GM21717 (cell line): ENCODE data around the gene SMIM43.
A peak's percentile ranks its signal among the peaks of the same experiment; 100 is the strongest.
"Not testable (repeated sequence)": the region's sequence is repeated elsewhere in the genome, so short reads cannot be mapped to it uniquely, and the experiment has no call there.

Experiments used
- ATAC-seq: cut with Tn5 transposase; IDR thresholded peaks from one replicate; pipeline ENCODE4 v1.9.1; 2021; ENCODE audit warnings: mild to moderate bottlenecking, moderate library complexity; ENCODE audit not compliant: unreplicated experiment

Gene SMIM43

GRCh38 chr4:121784401-121784800 is 19.4 kb upstream of the SMIM43 start:
- no peak for ATAC-seq

- ATAC-seq, result no peak
Observed at GRCh38 chr4:121783210-121783609, 18.2 kb upstream of the SMIM43 start.

DNA sequence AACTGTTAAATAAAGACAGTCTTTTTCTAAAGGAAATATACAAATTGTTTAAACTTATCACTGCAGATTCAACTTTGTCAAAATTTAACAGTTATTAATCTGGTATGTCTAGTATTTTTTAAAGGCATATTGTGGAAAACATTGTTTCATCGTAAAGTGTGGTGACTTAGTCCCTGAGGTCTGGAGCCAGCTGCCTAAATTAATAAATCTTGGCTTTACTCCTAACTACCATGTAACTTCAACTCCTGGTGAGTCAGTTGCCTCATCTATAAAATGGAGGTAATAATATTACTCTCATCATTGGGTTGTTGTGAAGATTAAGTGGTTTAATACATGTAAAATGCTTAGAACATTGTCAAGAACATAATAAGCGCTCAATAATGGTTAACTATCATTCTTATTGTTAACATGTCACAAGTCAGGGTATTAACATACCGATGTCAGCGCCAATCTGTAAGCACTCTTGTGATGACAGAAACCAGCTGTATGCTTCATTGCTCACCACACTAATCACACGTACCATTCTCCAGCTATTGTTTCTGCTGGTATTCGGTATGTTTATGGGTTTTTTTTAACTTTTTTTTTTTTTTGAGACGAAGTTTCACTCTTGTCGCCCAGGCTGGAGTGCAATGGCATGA is 14.1 kb upstream of the SMIM43 start:
- no peak for ATAC-seq

DNA sequence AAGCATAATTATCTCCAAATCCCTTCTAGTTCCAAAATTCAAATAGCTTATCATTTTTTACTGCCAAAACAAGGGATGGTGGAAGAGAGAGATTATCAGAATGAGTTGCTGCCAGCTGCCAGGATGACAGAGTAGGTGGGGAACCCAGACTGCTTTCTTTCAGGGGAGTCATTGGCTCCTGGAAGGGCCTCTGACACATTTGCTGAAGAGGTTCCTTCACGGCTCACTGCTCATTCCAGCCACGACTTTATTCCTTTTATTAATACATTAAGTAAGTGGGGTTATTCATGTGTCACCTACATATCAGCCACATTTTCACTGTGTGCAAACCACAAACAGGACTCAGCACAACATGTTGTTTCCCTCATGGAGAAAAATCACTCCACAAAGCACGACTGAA is 12.7 kb upstream of the SMIM43 start:
- peak; percentile 75 for ATAC-seq

DNA sequence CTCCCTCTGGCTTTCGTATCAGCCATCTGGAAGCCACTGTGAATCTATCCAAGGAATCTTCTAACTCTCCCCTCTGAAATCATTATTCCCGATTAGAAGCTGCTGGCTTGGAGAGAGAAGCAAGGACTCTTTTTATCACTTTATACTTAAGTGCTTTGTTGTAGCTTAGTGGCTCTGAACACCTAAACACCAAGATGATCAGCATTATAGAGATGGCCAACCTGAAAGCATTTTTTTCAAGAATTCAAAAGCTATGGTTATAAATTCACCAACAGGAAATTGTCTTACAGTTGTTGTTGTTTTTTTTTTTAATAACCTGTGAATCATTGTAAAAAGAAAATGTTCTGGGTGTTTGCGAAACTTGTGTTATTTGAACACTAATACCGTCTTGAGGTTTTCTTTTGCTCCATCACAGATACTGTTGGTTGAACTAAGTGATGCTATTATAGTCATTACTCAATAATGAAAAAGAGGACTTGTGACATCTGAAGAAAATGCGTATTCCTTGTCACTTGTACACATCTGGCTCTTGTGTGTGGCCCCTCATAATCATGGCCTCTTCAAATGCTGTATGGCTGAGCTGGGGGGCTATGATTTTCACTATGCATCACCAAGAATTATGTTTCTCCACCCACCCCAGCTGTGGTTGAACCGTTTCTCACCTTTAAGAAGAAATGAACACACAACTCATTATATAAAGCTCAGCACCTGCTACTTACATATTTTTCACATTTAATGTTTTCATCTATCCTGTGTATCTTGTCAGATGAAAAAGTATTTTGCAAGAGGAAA is 11.8 kb upstream of the SMIM43 start:
- ATAC-seq, result no peak

DNA sequence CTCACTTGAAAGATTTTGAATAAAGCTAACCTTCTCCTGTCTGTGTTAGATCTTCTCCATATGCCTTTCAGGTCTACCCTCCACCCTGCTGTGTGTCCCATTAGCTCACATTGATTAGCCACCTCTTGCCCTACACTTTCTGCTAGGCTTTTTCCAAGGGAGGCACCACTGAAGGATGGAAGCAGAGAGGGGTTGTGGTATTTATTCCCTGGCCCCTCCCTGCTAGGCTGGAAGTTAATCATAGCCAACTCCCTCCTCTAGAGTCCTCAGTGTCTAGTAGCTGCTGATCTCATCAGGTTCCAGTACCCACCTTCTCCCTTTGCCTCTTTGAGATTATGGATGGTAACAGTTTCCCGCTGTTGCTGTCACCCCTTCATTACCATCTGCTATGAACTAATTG is 8.9 kb upstream of the SMIM43 start:
- no peak for ATAC-seq

GRCh38 chr4:121771869-121772268 is 6.9 kb upstream of the SMIM43 start:
- ATAC-seq, result no peak

- ATAC-seq, result no peak
Observed at GRCh38 chr4:121769341-121769740, 4.4 kb upstream of the SMIM43 start.

- ATAC-seq, result no peak
Observed at GRCh38 chr4:121767166-121767565, 2.2 kb upstream of the SMIM43 start.

GRCh38 chr4:121765971-121766538 is 1.1 kb upstream of the SMIM43 start:
- ATAC-seq, result no peak

DNA sequence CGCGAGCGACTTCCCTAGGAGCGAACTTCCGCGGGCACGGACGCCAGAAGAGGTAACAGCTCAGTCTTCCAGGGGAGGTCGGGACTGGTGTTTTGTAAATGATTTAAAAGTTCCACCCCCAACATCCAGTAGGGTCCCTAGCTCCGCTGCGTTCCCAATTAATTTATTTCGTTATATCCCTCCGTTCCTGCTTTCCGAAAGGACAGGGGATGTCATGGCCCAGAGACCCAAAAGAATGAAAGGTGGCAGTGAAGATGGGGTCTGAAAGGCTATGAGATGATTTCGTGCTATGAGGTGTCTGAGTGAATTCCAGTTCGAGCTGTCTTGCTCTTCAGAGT is 373 bp upstream of the SMIM43 start:
- ATAC-seq, result no peak

- ATAC-seq, result no peak
Observed at GRCh38 chr4:121764303-121764701, 662 bp downstream of the SMIM43 start.

- ATAC-seq, result no peak
Observed at GRCh38 chr4:121760205-121760604, 4.8 kb downstream of the SMIM43 start.

DNA sequence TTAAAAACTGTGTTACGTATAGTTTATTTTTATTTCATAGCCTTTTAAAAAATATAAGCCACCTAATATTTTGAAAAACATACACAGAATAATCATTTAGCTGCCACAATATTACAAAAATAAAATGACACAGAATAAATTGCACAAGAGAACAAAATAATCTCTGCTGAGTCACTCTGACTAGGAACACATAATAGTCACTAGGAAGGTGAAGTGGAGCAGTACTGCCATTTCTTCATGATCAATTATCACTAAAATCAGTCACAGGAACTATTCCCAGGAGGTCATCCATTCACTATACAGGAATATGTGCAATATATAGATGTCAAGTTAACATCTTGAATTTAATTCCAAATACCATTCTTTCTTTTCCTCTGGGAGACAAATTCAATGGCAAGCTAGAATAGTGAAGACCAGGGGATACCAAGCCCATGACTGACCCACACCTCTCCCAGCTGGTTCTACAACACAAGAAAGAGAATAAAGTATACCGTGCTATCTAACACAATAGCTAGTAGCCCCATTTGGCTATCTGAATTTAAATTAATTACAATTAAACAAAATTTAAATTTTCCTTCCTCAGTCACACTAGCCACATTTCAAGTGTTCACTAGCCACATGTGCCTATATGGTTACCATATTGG is 5.9 kb downstream of the SMIM43 start:
- ATAC-seq, result no peak

DNA sequence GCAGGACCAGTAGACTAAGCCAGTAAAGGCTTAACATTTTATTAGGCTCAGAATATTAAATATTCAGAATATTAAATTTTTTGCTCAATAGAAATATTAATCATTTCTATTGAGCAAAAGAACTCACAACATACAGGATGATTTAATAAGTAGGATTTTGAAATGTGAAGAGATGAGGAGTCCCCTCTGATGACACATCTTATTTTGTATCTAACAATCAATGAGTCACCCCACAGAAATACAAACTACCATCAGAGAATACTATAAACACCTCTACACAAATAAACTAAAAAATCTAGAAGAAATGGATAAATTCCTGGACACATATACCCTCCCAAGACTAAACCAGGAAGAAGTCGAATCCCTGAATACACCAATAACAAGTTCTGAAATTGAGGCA is 12.8 kb downstream of the SMIM43 start:
- ATAC-seq, result not testable (repeated sequence)

DNA sequence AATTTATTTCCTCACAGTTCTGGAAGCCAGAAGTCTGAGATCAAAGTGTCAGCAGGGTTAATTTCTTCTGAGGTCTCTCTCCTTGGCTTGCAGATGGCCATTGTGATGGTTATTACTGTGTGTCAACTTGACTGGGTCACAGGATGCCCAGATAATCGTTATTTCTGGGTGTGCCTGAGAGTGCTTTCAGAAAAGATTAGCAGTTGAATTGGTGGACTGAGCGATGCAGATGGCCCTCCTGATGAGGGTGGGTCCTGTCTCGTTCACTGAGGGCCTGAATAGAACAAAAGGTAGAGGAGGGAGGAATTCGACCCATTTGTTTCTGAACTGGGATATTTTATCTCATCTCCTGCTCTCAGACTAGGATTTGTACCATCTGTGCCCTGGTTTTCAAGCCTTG is 15.7 kb downstream of the SMIM43 start:
- ATAC-seq, result no peak

- no peak for ATAC-seq
Observed at GRCh38 chr4:121742794-121743193, 22.2 kb downstream of the SMIM43 start.

- ATAC-seq, result no peak
Observed at GRCh38 chr4:121741751-121742150, 23.2 kb downstream of the SMIM43 start.

- no peak for ATAC-seq
Observed at GRCh38 chr4:121740796-121741409, 24.1 kb downstream of the SMIM43 start.

GRCh38 chr4:121739575-121739974 is 25.4 kb downstream of the SMIM43 start:
- no peak for ATAC-seq

DNA sequence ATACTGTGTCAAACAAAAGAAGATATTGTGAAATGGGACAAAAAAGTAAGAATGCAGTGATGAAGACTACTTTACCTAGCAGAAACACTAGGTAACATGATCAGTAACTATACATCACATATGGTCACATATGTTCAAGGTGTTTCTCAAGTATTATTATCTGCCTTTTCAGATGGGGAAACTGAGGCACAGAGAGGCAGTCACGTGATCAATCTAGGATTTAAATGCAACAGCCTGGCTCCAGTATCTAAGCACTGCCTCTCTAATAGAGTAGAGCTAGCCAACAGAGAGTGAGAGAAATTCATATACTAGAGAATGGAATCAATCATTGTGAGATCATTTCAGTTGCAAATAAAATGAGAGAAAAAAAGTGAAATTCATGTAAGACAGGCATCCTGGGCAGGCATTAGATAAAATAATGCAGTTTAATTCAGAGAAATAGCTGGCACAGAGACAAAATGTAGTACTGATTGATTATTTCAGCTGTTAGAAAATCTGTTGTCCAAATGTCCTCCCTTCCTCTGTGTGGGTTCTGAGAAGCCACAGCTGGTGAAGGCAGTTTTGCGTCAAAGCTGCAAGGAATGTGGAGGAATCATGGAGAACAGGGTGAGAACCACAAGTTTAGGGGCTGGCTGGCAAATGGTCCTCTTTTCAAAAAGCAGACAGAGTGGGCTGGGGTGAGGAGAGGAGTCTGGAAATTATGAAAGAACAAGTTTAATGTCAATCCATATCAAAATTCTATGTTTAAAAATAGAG is 26.0 kb downstream of the SMIM43 start:
- no peak for ATAC-seq
